Smooth muscle cell of the brain vasculature (primary cell): ENCODE measurements around the gene SRSF7.

Experiments used
- DNase-seq: peaks from one replicate; pipeline ENCODE4 v3.0.0-alpha.2; 2012; ENCODE audit warnings: low read depth, low spot score

Gene SRSF7

DNA sequence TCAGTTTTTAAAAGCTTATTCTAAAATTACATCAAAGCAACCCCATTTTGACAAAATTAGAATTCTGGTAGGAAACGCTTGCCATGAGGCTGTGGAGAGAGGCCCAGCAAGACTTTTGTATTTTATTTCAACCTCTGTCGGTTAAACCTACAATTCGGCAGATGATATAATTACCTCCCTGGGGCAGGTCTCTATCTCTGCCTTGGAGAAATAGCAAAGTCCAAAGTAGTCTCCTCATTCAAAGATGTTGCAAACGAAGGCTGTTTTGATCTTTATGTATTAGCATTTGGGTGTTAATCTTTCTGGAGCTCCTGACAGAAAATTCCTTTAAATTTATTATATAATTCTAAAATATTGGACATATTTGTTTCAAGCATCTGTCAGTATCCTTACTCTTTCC is 49.6 kb downstream of the SRSF7 start:
- DNase-seq, result no peak

DNA sequence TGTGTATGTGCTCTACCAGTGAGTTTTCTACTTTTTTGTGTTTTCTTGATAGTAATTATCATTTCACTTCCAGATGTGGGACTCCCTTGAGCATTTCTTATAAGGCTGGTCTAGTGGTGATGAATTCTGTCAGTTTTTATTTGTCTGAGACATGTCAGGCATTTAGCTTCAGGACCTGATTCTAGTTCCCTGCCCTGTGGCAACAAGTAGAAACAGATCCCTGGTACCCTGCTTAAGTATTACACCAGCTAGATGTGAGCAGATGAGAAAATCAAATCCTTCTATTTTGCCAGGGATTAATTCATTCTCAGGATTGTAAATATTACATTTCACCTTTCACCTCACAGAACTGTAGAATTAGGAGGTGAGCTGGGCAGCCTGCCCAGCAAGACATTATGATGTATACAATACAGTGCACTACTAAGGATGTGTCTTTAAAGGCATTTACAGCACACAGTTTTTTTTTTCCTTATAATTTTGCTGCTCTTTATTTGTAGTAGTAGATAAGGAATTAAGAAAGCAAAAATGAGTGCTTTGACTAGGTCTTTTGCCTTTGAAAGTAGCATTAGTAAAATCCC is 50.2 kb downstream of the SRSF7 start:
- no peak for DNase-seq

- no peak for DNase-seq
Measured at GRCh38 chr2:38700113-38700785, 50.9 kb downstream of the SRSF7 start.

DNA sequence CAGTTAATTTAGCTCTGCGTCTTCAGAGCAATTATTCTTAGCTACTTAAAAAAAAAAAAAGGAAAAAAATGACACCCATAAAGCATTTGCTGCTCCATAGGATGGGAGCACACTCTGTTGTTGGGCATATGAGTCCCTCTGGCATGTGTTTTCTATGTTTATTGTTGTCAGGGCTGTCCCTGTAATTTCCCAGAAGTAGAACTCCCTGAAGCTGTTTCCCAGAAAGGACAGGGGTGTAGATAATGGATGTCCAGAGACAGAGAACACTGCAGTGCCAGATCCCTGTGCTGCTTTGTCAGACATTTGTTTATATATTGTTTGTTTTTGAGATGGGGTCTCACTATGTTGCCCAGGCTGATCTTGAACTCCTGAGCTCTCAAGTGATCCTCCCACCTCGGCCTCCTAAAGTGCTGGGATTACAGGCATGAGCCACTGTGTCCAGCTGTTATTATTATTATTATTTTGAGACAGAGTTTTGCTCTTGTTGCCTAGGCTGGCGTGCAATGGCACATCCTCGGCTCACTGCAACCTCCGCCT is 52.6 kb downstream of the SRSF7 start:
- no peak for DNase-seq

DNA sequence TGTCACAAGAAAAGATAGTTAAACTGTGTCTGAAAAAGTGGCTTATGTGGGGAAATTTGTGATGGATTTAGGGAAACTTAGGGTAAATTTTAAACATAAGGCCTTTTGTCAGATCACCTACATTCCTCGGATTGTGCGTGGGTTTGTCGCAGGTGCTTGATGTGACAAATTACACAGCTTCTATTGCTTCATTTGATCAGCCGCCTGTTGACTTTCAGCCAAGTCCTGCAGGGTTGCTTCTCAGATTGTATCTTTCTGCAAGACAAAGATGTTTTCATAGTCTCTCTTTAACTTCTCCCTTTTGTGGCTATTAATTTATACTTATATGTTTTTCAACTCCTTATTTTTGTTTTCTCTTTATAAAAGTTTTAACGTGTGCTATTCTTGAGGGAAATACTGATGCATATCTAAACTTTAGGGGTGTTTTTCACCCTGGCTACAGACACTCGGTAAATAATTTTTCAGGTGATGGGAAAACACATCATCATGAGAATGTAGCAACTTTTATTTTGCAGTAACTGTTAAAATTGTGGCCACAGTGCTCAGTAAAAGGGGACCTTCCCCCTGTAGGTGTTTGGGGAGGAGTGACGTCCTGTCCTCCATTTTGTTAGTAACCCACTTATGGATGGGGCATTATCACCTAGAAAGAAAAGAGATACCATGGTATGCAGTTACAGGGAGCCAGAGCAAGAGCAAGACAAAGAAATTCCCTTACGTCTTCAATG is 53.9 kb downstream of the SRSF7 start:
- no peak for DNase-seq
